HepG2 (cell line): Measurements from ENCODE around the gene ARHGAP22.

Source experiments
- CTCF ChIP-seq: sonication (generic); formaldehyde crosslinking; IDR thresholded peaks from 2 replicates; pipeline ENCODE4 v1.5.0; 2020; ENCODE audit warnings: mild to moderate bottlenecking, missing genetic modification reagents, moderate library complexity
- ERF ChIP-seq: IDR thresholded peaks from 2 replicates; pipeline ENCODE4 v1.6.1; 2018; ENCODE audit warnings: missing biosample characterization, missing genetic modification reagents
- JUND ChIP-seq: sonication (generic); formaldehyde crosslinking; IDR thresholded peaks from 2 replicates; pipeline ENCODE4 v1.8.0; 2022; ENCODE audit warnings: mild to moderate bottlenecking, missing genetic modification reagents
- RBAK ChIP-seq: sonication (generic); formaldehyde crosslinking; IDR thresholded peaks from 2 replicates; pipeline ENCODE4 v1.5.1; 2020; ENCODE audit warnings: mild to moderate bottlenecking, missing genetic modification reagents
- THYN1 ChIP-seq: sonication (generic); formaldehyde crosslinking; IDR thresholded peaks from 2 replicates; pipeline ENCODE4 v1.8.1; 2023; ENCODE audit warnings: low read depth, mild to moderate bottlenecking, moderate library complexity, missing genetic modification reagents, borderline replicate concordance
- ZNF224 ChIP-seq: sonication (generic); formaldehyde crosslinking; IDR thresholded peaks from 2 replicates; pipeline ENCODE4 v1.5.0; 2020; ENCODE audit warnings: mild to moderate bottlenecking, missing genetic modification reagents

GRCh38 chr10:48416584-48417232, 188.2 kb downstream of the ARHGAP22 start:
- TF ChIP-seq THYN1 (no peak), RBAK (CRISPR knock-in tag) (no peak), ZNF224 (CRISPR knock-in tag) (no peak), ERF (CRISPR knock-in tag) (no peak), JUND (CRISPR knock-in tag) (no peak), CTCF (peak; percentile 43)
